Progenitor cell of endocrine pancreas (in vitro differentiated cells): ENCODE measurements around the gene ABLIM3. TPM values are rescaled to one million over a fixed set of nuclear protein-coding genes. Genes with fewer than 3 reads are reported as not detected.

ENCODE experiments used
- DNase-seq: peaks from one replicate; pipeline ENCODE4 v3.0.0; 2021; ENCODE audit warnings: low spot score; ENCODE audit not compliant: unreplicated experiment
- H3K27ac Mint-ChIP-seq: 2 replicates; pipeline ENCODE4 v1.8.0; 2021; ENCODE audit warnings: mild to moderate bottlenecking, moderate library complexity, mixed read lengths
- H3K27me3 Mint-ChIP-seq: 2 replicates; pipeline ENCODE4 v1.8.0; 2021; ENCODE audit warnings: mixed read lengths
- H3K36me3 Mint-ChIP-seq: 2 replicates; pipeline ENCODE4 v1.8.0; 2022; ENCODE audit warnings: mixed read lengths; ENCODE audit not compliant: insufficient read depth
- H3K4me1 Mint-ChIP-seq: 2 replicates; pipeline ENCODE4 v1.8.0; 2021; ENCODE audit warnings: low read depth, mixed read lengths
- H3K4me3 Mint-ChIP-seq: 2 replicates; pipeline ENCODE4 v1.8.0; 2021; ENCODE audit warnings: low read depth, mild to moderate bottlenecking, moderate library complexity, mixed read lengths
- H3K9me3 Mint-ChIP-seq: 2 replicates; pipeline ENCODE4 v1.8.0; 2021; ENCODE audit warnings: low read depth, mixed read lengths
- total RNA-seq: library from RNA; stranded (reverse); gene quantifications from 2 replicates; pipeline ENCODE4 v1.2.1, GENCODE V29; 2021
- TF ChIP-seq, protein P1 (sequence below): fragments of 200-600 bp; sonication (generic); IDR thresholded peaks from one replicate; pipeline ENCODE4 v1.5.0; 2021; ENCODE audit warnings: antibody characterized with exemption, mild to moderate bottlenecking; ENCODE audit not compliant: unreplicated experiment

Gene ABLIM3
- total RNA-seq, 1 donor from 2014 or later: 0.48 TPM

DNA sequence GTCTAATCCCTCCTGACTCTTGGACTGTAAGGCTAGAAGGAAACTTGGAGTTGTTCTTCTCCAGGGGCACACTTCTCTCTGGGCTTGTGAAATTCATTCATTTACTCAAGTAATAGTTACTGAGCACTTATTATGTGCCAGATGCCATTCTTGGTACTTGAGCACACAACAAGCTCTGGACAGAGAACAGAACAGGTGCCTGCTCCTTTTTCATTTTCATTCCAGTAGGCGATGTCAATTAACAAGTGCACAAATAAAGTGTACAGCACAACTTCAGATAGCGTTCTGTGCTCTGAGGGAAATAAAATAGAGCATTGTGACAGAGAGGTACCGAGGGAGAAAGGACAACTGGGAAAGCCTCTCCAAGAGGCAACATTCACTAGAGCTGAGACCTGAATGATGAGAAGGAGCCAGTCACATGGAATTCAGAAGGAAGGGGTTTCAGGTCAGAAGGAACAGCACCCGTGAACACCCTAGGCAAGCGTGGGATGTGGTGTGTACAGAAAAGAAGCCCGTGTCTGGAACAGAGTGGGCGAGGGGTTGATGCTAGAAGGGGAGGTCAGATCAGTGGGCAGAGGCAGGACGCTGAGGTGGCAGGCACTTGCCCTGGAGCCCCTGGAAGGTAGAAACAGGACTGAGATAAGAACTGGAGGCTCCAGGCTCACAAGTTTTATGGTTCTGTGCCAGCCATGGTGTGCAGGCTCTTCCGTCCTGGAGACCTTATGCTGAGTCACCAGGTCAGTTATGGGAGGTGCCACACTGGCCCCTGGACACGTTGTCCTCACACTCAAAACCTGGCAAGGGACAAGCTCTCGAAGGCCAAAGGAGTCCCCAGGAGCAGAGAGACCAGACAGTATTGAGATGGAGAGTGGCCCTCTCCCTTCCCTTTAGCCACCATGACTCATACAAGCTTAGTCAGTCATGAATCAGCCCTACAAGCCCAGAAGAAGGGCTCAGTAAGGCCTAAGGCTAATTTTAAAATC, 7.2 kb upstream of the ABLIM3 start:
- Mint-ChIP-seq H3K4me1 (no peaks in the 10 kb centered on the region), H3K4me3 (no peak overlapping the region), H3K27ac (no peak overlapping the region), H3K36me3 (no peaks in the 10 kb centered on the region), H3K9me3 (no peaks in the 10 kb centered on the region), H3K27me3 (peaks cover 32% of the 10 kb centered on the region)
- no peak for DNase-seq
- TF ChIP-seq, protein P1, sequence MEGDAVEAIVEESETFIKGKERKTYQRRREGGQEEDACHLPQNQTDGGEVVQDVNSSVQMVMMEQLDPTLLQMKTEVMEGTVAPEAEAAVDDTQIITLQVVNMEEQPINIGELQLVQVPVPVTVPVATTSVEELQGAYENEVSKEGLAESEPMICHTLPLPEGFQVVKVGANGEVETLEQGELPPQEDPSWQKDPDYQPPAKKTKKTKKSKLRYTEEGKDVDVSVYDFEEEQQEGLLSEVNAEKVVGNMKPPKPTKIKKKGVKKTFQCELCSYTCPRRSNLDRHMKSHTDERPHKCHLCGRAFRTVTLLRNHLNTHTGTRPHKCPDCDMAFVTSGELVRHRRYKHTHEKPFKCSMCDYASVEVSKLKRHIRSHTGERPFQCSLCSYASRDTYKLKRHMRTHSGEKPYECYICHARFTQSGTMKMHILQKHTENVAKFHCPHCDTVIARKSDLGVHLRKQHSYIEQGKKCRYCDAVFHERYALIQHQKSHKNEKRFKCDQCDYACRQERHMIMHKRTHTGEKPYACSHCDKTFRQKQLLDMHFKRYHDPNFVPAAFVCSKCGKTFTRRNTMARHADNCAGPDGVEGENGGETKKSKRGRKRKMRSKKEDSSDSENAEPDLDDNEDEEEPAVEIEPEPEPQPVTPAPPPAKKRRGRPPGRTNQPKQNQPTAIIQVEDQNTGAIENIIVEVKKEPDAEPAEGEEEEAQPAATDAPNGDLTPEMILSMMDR: no peak

DNA sequence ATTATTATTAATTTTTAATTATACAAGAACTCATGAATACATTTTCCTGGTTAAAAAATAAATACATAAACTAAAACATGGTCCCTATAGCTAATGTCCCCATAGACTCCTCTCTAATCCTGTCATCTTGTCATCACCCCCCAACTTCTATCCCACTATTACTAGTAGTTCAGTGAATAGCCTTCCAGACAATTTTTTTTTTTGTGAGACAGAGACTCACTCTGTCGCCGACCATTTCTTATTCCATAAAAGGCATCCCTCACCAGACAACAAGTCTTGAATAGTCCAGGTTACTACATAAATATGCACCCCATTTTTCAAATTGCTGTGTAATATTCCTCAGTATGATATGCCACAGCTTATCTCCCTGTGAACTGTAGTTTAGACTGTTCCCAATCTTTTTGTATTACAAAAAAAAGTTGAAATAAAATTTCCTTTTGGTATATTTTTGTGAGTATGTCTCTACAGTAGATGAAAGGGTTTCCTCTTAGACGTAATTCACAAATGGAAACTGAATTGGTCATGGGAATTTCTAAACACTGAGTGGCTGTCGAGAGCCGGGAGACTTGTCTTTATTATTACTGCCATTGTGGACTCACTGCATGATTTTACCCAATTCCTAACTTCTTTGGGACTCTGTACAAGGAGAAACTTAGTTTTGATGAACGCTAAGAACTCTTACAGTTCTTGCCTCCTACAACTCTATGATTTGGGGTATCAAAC, 6.4 kb upstream of the ABLIM3 start:
- Mint-ChIP-seq H3K27me3 (peaks cover 30% of the 10 kb centered on the region), H3K36me3 (no peaks in the 10 kb centered on the region), H3K4me1 (no peaks in the 10 kb centered on the region), H3K4me3 (no peak overlapping the region), H3K9me3 (no peaks in the 10 kb centered on the region), H3K27ac (no peak overlapping the region)
- TF ChIP-seq, protein P1: no peak
- DNase-seq: no peak

DNA sequence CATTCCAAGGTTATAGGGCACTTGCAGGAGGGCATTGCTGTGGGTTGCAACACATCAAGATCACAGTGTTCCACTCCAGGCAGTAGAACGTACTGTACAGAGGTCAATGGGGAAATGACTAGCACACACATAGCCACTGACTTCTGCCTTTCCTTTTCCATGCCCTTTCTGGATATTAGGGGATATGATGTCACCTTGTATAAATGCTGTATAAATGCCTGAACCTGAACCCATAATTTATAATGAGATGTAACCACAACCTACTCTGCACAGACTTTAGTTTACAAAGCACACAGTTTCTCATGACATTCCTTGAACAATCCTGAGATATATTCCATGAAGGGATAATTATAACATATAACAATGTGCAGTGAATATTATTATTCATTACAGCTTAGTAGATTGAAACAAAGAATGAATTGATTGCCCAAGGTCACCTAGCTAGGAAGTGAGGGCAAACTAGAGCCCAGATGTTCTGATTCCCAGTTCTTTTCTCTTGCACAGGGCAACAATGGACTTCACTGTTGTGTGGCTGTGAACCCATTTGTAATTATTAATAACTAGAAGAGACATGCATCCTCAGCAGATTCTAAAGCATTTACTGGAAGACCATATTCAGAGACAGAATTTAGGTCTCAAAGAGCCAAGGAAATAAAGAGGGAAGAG, 5.6 kb upstream of the ABLIM3 start:
- Mint-ChIP-seq H3K27me3 (peaks cover 35% of the 10 kb centered on the region), H3K9me3 (no peaks in the 10 kb centered on the region), H3K4me1 (no peaks in the 10 kb centered on the region), H3K27ac (no peak overlapping the region), H3K4me3 (no peak overlapping the region), H3K36me3 (no peaks in the 10 kb centered on the region)
- TF ChIP-seq, protein P1: no peak
- no peak for DNase-seq

DNA sequence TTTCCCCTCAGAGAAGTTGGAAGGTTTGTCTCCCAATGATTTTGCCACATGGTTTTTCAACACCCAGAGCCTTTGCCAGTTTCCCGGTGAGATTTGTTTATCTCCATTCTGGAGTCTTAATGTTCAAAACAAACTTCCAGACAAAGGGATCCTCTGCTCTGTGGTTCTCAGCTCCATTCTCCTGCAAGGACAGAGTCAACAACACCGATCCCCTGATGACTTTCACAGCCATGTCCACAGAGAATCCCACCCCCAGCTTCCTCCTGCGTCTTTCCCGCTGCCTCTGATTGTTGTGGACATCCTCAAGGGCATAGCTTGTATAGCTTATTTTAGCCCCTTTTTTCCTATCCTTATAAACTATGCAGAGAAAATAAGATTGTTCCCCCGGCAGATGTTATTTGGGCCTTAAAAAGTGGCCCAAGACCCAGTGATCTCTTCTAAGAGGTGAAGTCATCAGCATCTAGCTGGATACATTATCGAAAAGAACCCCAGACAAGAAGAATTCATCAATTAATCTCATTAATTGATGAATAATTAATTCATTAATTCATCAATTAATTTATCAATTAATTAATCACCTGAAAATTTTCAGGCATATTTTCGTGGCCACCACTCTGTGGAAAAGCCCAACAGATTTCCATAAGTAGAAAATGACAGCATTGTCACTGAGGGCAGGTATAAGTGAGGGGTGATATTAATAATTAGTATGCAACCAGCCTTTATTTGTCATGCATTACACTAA, 2.9 kb upstream of the ABLIM3 start:
- Mint-ChIP-seq H3K27me3 (peaks cover 48% of the 10 kb centered on the region), H3K4me3 (no peak overlapping the region), H3K4me1 (peaks cover 1% of the 10 kb centered on the region), H3K27ac (no peak overlapping the region), H3K36me3 (no peaks in the 10 kb centered on the region), H3K9me3 (no peaks in the 10 kb centered on the region)
- DNase-seq: no peak
- TF ChIP-seq, protein P1: no peak
